Psoas muscle (tissue), 8 donors: ENCODE data around the gene KRTAP10-6. TPM values are rescaled to one million over a fixed set of nuclear protein-coding genes. Genes with fewer than 3 reads are reported as not detected.

Experiments used
- ATAC-seq, 4 donors: fragments of 200-7000 bp; cut with Tn5 transposase; one replicate each; pipeline ENCODE4 v1.9.1; 2020; ENCODE audit warnings: moderate library complexity in 3 of 4, mild to moderate bottlenecking in 2 of 4
- DNase-seq, 2 donors: peaks; one replicate each; pipeline ENCODE4 v3.0.0-alpha.2; 2020
- H3K27ac ChIP-seq: fragments of 200-600 bp; one replicate; pipeline ENCODE4 v1.8.0; 2022
- H3K27me3 ChIP-seq, 3 donors: fragments of 200-600 bp in 1 of 3; one replicate each; pipeline versions ENCODE4 v1.6.1 to v1.8.0; 2013 to 2022; ENCODE audit warnings: low read length in 2 of 3, mild to moderate bottlenecking in 2 of 3, moderate library complexity in 1 of 3; ENCODE audit not compliant: insufficient read depth in 3 of 3
- H3K36me3 ChIP-seq, 2 donors: fragments of 200-600 bp in 1 of 2; one replicate each; pipeline versions ENCODE4 v1.6.1 to v1.8.0; 2013 to 2022; ENCODE audit warnings: low read depth in 1 of 2, mild to moderate bottlenecking in 1 of 2, moderate library complexity in 1 of 2; ENCODE audit not compliant: insufficient read depth in 1 of 2
- H3K4me1 ChIP-seq: fragments of 200-600 bp; one replicate; pipeline ENCODE4 v1.8.0; 2022
- H3K4me3 ChIP-seq: fragments of 200-600 bp; one replicate; pipeline ENCODE4 v1.8.0; 2022; ENCODE audit warnings: mild to moderate bottlenecking
- H3K9me3 ChIP-seq: fragments of 200-600 bp; one replicate; pipeline ENCODE4 v1.8.0; 2022
- WGBS, 3 donors: extraction: QIAGEN DNeasy Blood & Tissue Kit; methylation state at CpG; one replicate each; pipeline versions ENCODE4 v1.1.6 to v1.1.7; 2013; 5-methylcytosine and 5-hydroxymethylcytosine counted together
- intact Hi-C, 2 donors: fragments of 100-400 bp; cut with DNase I; formaldehyde crosslinking; loops; one replicate each; pipeline versions ENCODE4 v1.11.0 to v1.14.2; 2022
- polyA plus RNA-seq, 3 donors: library from polyadenylated mRNA; stranded (reverse); fragments of 200-250 nt; gene quantifications; one replicate each; pipeline ENCODE4 v1.2.3, GENCODE V29; 2013
- total RNA-seq, 4 donors: library from RNA; stranded (reverse); fragmentation: NEBNext Ultra II Directional in 2 of 4; extraction: Animal tissue kit (Norgen Biotek cat#: 25700) in 2 of 4; gene quantifications; one replicate each; pipeline versions ENCODE4 v1.2.1 to v1.2.4, GENCODE V29; 2021 to 2023
- TF ChIP-seq, protein P1 (sequence below): fragments of 200-600 bp; IDR thresholded peaks from one replicate; pipeline ENCODE4 v1.8.0; 2022; ENCODE audit warnings: antibody characterized with exemption
- donor health status: healthy with polysubstance abuse.
- donor health status: DM: no; HTN: no; CAD: no; lungs with moderate emphysema.
- donor health status: Bipolar disorder and iron deficiency.
- donor health status: healthy.
- donor health status: DM: yes; HTN: yes; CAD: no.
- donor health status: DM: no; HTN: no; CAD: no.
- donor health status: DM: no; HTN: no; CAD: no.
- donor health status: DM: yes; HTN: yes; CAD: no.

The KRTAP10-6 gene
- total and polyA plus RNA-seq, 7 donors, result not detected

DNA sequence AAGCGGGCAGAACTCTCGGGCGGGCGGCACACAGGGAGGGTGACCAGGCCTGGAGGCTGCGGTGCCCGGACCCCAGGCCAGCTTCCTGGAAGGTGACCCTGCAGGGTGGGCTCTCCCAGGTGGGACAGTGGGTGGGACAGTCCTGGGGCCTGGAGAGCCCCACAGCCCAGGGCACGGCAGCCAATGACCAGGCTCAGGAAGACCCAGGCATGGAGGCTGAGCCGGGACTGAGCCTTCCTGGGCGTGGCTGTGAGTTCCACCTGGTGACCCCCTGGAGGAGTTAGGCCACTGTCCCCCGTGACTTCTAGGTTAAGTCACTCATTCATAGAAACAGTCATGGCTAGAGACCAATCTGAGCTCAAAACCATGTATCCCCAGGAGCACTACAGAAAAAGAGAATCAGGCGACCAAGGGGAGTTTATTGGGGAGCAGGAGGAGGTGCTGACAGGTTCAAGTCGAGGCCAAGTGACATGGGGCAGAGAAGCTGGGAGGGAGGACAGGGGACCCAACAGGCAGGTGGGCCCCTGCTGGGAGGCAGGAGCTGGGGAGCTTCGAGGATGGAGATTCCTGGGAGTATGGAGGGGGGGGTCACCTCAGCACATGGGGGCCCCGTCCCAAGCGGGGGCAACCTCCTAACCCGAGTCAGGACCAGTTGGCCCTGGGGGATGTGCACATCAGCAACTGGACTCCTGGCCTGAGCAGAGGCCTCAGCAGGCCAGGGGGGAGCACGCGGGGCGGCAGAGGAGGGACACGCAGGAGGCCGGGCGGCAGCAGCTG lies 13.1 kb downstream of the KRTAP10-6 start:
- TF ChIP-seq, protein P1, sequence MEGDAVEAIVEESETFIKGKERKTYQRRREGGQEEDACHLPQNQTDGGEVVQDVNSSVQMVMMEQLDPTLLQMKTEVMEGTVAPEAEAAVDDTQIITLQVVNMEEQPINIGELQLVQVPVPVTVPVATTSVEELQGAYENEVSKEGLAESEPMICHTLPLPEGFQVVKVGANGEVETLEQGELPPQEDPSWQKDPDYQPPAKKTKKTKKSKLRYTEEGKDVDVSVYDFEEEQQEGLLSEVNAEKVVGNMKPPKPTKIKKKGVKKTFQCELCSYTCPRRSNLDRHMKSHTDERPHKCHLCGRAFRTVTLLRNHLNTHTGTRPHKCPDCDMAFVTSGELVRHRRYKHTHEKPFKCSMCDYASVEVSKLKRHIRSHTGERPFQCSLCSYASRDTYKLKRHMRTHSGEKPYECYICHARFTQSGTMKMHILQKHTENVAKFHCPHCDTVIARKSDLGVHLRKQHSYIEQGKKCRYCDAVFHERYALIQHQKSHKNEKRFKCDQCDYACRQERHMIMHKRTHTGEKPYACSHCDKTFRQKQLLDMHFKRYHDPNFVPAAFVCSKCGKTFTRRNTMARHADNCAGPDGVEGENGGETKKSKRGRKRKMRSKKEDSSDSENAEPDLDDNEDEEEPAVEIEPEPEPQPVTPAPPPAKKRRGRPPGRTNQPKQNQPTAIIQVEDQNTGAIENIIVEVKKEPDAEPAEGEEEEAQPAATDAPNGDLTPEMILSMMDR, result no peak
- peaks cover 13% of the 10 kb centered on the region for H3K9me3 ChIP-seq
- intact Hi-C loops, result no loop called here
- no peak overlapping the region for H3K27ac ChIP-seq
- DNase-seq, result no peak
- H3K27me3 ChIP-seq, result peaks cover 5 to 47% (median 12%) of the 10 kb centered on the region in 3 donors
- no peaks in the 10 kb centered on the region for H3K4me1 ChIP-seq
- H3K4me3 ChIP-seq, result no peak overlapping the region
- no peaks in the 10 kb centered on the region for H3K36me3 ChIP-seq
- no peak for ATAC-seq
- 48 to 62% (median 55%) methylated on average over 22 of the region's 22 CpGs for WGBS, 3 donors

DNA sequence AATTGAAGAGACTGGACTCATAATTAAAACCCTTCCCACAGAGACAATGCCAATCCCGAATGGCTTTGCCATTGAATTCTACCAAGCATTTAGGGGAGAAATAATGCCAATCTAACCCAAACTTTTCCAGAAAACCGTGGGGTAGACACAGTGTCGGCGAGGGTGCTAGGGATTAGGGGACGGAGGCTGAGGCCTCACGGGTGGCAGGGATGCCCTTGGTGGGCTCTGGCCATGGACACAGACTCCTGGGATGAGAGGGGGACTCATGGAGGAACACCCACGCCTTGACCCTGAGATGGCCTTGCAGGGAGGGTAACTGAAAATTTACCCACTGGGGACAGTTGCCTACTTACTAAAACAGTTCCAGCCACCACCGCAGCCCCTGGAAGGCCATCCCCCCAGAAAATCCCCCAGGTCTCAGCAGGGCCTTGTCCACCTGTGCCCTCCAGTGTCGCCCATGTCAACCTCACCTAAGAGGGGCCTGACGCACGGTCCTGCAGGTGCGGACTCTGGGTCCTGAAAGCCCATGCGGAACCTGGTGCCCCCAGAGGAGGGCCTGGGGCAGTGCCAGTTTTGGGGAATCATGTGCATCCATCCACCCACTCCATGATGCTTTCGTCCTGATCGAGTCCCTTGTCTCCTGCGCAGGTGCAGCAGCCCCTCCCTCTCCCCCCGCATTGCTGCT lies 13.8 kb downstream of the KRTAP10-6 start:
- no peak overlapping the region for H3K4me3 ChIP-seq
- intact Hi-C loops, result no loop called here
- 88 to 93% (median 91%) methylated on average over 15 to 17 of the region's 17 CpGs for WGBS, 3 donors

DNA sequence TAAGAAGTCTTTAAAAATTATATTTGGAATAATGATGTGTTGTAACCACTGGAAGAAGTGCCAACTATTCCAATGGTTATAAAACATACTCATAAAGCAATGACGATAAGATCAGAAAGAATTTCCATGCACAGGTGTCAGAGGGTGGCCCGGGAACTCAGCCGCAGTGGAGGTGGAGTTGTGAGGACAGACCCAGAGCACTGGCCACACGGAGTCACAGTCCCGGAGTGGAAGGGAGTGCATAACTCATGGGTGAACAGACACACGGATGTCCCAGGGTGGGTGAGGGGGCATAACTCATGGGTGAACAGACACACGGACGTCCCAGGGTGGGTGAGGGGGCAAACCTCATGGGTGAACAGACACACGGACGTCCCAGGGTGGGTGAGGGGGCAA lies 16.3 kb downstream of the KRTAP10-6 start:
- peaks cover 0 to 33% (median 16%) of the 10 kb centered on the region in 3 donors for H3K27me3 ChIP-seq
- WGBS, 3 donors, result 85 to 90% (median 87%) methylated on average over 8 to 10 of the region's 10 CpGs
- no peaks in the 10 kb centered on the region for H3K36me3 ChIP-seq
- ATAC-seq, result no peak
- TF ChIP-seq, protein P1, result no peak
- no peak overlapping the region for H3K27ac ChIP-seq
- H3K9me3 ChIP-seq, result peaks cover 13% of the 10 kb centered on the region
- no peaks in the 10 kb centered on the region for H3K4me1 ChIP-seq
- intact Hi-C loops, result no loop called here
- H3K4me3 ChIP-seq, result no peak overlapping the region
- DNase-seq, result no peak

More for the DNA sequence above, 13.8 kb downstream of the KRTAP10-6 start:
- no peaks in the 10 kb centered on the region for H3K36me3 ChIP-seq
- ATAC-seq, result no peak
- peaks cover 13% of the 10 kb centered on the region for H3K9me3 ChIP-seq
- TF ChIP-seq, protein P1, result no peak
- DNase-seq, result no peak
- H3K4me1 ChIP-seq, result no peaks in the 10 kb centered on the region
- H3K27ac ChIP-seq, result no peak overlapping the region
- H3K27me3 ChIP-seq, result peaks cover 0 to 48% (median 9%) of the 10 kb centered on the region in 3 donors

DNA sequence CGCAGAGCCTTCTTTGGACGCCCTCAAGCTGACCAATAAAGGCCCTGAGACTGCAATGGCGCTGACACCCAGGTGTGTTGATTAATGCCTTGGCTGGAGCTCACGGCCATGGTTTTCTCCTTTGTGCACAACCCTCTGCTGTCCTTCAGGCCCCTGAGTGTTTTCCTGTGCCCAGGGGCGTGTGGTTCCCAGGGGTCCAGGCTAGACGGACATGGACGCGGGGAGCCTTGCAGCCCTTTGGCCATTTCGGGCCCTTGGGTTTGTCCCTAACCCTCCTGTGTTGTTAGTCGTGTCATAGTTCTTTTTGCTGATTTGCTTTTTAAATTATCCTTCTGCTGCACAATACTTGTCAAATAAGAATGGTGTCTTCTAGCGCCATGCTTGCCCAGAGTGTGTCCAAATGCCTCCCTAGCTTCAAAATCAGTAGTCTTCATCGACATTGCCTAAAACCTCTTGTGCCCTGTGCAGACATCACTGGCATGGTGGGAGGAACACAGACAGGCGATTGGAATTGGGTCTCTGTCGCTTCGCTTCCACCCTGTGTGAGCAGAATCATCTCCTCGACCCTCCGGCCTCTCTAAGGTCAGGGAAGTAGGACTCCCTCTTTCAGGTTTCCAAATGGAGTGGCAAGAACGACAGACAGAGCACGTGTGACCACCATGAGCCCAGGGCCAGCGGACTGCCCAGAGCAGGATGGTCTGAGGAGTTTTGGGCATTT lies 16.8 kb downstream of the KRTAP10-6 start:
- Histone ChIP-seq H3K36me3 (no peaks in the 10 kb centered on the region), H3K27ac (no peak overlapping the region), H3K4me1 (no peaks in the 10 kb centered on the region), H3K27me3 (peaks cover 0 to 33% (median 15%) of the 10 kb centered on the region in 3 donors), H3K4me3 (no peak overlapping the region), H3K9me3 (peaks cover 15% of the 10 kb centered on the region)
- DNase-seq (no peak), ATAC-seq (no peak)
- TF ChIP-seq, protein P1, result no peak
- 81 to 86% (median 82%) methylated on average over 20 of the region's 20 CpGs for WGBS, 3 donors
- intact Hi-C loops, result no loop called here
